ENCODE measurements around the gene EIF4E3.

- TF ChIP-seq, protein P1, sequence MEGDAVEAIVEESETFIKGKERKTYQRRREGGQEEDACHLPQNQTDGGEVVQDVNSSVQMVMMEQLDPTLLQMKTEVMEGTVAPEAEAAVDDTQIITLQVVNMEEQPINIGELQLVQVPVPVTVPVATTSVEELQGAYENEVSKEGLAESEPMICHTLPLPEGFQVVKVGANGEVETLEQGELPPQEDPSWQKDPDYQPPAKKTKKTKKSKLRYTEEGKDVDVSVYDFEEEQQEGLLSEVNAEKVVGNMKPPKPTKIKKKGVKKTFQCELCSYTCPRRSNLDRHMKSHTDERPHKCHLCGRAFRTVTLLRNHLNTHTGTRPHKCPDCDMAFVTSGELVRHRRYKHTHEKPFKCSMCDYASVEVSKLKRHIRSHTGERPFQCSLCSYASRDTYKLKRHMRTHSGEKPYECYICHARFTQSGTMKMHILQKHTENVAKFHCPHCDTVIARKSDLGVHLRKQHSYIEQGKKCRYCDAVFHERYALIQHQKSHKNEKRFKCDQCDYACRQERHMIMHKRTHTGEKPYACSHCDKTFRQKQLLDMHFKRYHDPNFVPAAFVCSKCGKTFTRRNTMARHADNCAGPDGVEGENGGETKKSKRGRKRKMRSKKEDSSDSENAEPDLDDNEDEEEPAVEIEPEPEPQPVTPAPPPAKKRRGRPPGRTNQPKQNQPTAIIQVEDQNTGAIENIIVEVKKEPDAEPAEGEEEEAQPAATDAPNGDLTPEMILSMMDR (IDR thresholded peaks at IDR 0.05) = no peak
- TF ChIP-seq POLR2A (IDR thresholded peaks at IDR 0.05) = no peak
These were observed 73.6 kb downstream of the EIF4E3 start for GRCh38 chr3:71651625-71652024.
